HT-29 (cell line): Measurements from ENCODE around the gene BMP7. TPM values are rescaled to one million over a fixed set of nuclear protein-coding genes. Genes with fewer than 3 reads are reported as not detected.

Source experiments
- DNase-seq: peaks from one replicate; pipeline ENCODE4 v3.0.0-alpha.2; 2015; ENCODE audit warnings: low spot score
- total RNA-seq: library from RNA; depleted of rRNA; stranded (reverse); fragments of >200 nt; shearing (Covaris generic); gene quantifications from 2 replicates; pipeline ENCODE4 v1.2.3, GENCODE V29; 2014; rRNA removed

The BMP7 gene
- total RNA-seq = not detected in 2 replicates

DNA sequence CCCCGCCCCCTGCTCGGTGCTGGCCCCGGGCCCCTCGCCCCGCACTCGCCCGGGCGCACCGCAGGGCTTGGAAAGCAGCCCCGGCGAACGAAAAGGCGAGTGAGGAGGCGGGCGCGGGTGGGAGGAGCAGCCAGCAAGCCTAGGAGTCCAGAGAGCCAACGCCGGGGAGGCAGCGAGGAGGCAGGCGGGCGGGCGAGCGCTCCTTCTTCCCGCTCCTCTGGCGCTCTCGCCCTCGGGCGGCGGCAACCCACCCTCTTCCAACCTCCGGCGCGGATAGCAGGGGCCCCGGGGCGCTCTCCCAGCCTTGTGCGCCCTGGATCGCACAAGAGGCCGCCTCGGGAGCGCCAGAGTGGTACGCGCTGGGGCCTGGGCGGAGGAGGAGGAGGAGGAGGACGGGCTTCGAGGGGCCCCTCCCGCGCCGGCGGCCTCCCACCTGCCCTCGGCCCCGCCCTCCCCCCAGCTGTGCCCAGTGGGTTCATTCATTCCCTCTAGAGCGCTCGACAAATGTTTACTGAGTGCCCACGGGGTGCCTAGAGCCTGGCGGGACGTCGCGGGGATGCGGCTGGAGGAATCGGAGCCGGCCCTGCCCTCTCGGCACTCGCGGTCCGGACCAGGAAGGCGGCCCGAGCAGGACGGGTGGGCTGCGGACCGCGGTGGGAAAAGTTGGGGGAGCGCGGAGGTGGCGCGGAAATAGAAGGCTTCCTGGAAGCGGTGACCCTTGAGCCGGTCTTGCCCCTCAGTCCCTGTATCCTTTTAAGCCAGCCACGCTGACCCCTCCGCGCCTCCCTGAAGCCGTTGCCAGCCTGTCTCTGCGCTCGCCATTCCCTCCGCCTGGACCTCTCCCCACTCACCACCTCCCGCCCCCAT, at the start of gene BMP7:
BMP7 (minus strand) TSS at position 351 of the 867 bp plus-strand sequence. CDS start 519 bp downstream, outside the sequence.
- no peak for DNase-seq

DNA sequence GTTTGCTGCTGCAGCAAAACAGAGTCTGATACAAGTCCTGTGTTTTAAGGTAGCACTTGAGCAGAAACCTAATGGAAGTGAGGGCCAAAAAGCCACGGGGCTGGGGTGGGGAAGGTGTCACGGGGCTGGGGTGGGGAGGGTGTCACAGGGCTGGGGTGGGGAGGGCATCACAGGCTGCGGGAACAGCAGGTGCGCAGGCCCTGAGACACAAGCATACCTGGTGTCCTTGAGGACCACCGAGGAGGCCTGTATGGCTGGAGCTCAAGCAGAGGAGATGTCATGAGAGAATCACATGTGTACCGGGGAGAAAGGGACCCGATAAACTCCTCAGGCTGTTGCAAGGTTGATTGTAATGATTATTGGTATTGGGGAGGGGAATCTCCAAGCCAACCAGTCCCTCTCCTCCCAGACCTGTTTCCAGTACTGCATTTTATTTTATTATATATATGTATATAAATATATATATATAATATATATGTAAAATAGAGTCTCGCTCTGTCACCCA, 49.6 kb upstream of the BMP7 start:
- no peak for DNase-seq

DNA sequence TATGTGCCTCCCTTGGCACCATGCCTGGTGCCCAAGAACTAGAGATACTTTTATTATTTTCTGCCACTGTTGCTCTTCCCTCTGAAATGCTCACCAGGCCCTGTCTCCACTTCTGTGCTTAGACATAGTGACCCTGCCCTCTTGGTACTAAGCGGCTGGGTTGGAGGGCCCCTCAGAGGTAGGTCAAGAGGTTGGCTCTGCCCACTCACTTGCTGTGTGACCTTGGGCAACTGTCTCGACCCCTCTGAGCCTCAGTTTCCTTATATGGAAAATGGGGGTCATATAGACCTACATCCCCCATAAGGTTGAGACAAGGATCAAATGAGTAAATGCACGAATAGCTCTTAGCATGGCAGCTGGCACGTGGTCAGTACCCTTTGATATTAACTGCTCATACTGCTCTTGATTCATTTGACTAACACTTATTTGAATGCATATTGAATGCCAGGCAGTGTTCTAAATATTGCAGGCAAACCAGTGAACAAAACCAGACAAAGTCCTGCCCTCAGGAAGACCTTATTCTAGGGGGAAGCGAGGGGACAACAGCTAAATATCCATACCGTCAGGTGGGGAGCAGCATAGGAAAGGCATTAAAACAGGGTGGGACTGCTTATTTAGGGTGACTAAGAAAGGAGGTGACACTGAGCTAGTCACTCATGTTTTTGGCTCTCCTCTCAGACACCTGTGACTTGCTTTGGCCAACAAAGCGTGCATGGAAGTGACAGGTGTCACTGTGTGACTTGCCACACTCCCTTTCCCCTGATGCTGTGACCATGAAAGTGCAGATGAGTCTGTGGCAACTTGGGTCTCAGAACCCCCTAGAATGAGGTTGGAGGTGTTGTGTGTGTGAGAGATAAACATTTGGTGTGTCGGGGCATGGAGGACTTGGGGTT, 48.9 kb upstream of the BMP7 start:
- no peak for DNase-seq

- no peak for DNase-seq
These were observed 47.5 kb upstream of the BMP7 start for GRCh38 chr20:57313951-57314350.

DNA sequence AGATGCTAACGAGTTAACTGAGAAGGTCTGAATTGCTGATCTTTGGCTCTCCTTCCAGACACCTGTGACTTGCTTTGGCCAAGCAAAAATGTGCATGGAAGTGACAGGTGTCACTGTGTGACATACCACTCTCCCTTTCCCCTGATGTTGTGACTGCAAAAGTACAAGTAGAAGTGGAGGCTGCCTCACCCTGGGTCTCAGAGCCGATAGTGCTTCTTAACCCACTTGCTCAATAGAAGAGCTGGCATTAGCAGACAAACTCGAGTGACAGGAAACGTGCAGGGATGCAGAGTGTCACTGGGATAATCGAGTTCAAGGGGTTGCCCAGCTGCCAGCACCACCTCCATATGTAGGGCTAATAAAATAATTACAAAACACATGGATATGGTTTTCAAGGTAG, 46.8 kb upstream of the BMP7 start:
- DNase-seq = no peak

GRCh38 chr20:57312138-57312537, 45.7 kb upstream of the BMP7 start:
- DNase-seq = no peak

DNA sequence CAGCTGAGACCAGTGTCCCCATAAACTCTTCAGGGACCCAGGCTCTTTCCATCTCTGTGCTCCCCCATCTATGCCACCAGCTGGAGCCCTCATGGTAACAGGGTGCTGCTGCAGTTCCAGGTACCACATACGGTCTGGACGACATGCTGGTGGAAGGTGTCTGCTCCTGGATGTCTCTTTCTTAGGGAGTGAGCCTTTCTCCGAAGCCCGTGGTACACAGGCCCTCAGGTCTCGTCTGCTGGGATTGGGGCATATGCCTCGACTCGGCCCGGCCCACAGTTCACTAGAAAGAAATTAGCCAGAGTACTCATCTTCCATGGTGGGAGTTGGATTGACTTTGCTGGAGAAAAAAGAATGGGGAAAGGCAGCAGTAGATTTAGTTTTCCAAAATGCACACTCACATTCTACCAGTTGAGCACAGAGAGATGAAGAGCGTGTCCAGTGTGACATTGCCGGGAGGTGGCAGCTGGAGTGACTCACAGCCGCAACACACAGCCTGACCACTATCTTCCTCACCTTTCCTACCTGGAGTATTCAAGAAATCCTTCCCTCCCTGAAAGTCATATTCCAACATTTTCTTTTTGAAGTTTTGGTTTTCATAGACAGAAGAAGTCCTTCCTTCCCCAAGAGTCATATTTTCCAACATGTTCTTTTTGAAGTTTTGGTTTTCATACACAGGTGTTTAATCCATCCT, 44.5 kb upstream of the BMP7 start:
- DNase-seq = peak; percentile 32

GRCh38 chr20:57309544-57310115, 43.2 kb upstream of the BMP7 start:
- DNase-seq = no peak

- no peak for DNase-seq
These were observed 42.2 kb upstream of the BMP7 start for GRCh38 chr20:57308451-57309271.

DNA sequence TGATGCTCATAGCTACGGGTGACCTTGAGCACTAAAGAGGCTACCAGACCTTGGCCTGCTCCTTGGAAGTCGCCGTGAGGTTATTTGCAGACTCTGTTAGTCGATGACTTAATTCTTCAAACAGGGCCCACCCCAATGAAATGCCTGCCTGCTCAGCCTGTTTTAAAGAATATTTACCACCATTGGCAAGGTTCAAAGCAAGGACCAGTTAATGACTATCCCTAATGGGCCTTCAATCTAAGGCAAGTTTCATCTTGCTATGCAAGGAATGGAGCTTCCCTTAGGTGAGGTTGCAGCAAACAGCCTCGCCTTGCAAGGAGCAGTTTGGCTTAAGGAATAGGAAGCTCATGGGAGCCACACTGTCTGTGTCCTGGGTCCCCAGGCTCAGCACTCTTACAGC, 40.3 kb upstream of the BMP7 start:
- no peak for DNase-seq

- no peak for DNase-seq
These were observed 34.6 kb upstream of the BMP7 start for GRCh38 chr20:57301026-57301425.

DNA sequence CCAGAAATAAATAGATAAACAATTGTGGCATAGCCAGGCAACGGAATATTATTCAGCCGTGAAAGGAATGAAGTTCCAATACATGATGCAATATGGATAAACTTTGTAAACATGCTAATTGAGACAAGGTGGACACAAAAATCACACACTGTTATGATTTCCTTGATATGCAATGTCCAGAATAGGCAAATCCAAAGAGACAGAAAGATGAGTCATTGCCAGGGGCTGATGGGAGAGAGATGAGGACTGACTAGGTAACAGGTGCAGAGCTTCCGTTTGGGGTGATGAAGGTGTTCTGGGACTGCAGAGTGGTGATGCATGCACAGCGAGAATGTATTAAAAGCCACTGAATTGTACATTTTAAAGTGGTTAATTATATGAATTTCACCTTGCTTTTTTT, 32.0 kb upstream of the BMP7 start:
- no peak for DNase-seq

DNA sequence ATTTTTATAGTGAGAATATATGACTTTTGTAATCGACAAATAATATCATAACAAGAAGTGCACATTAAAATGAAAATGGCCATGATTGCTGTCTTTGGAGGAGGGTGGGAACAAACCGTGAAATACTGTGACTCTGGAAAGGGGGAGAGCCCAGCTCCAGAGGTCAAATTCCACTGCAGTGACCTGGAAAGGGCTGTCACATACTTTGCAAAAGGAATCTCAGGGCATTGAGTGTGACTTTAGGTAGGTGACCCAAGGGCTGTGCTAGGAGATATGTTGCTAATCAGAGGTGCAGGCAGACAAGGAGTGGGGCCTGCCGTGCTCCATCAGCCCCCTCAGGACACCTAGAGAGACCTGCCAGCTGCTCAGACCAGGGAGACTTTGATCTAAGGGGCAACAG, 28.1 kb upstream of the BMP7 start:
- DNase-seq = no peak

DNA sequence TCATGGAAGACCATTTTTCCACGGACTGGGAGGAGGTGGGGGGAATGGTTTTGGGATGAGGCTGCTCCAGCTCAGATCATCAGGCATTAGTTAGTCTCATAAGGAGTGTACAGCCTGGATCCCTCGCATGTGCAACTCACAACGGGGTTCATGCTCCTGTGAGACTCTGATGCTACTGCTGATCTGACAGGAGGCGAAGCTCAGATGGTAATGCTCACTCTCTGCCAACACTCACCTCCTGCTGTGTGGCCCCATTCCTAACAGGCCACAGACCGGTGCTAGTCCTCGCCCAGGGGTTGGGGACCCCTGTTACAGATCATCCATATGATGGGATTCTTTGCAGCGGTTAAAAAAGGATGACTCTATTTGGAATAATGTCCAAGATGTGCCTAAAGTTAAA, 27.6 kb upstream of the BMP7 start:
- DNase-seq = no peak

- DNase-seq = no peak
These were observed 26.2 kb upstream of the BMP7 start for GRCh38 chr20:57292611-57293010.

GRCh38 chr20:57291694-57292093, 25.3 kb upstream of the BMP7 start:
- no peak for DNase-seq

GRCh38 chr20:57291003-57291402, 24.6 kb upstream of the BMP7 start:
- peak; percentile 32 for DNase-seq

GRCh38 chr20:57290178-57290484, 23.7 kb upstream of the BMP7 start:
- DNase-seq = no peak

- DNase-seq = no peak
These were observed 23.1 kb upstream of the BMP7 start for GRCh38 chr20:57289391-57290177.
